HG02973 (cell line): Measurements from ENCODE around the gene ACER3.
"Not testable (repeated sequence)": the region's sequence is repeated elsewhere in the genome, so short reads cannot be mapped to it uniquely, and the experiment has no call there.

Experiments used
- ATAC-seq: cut with Tn5 transposase; IDR thresholded peaks from one replicate; pipeline ENCODE4 v1.9.1; 2021; ENCODE audit warnings: moderate library complexity; ENCODE audit not compliant: unreplicated experiment

The ACER3 gene

DNA sequence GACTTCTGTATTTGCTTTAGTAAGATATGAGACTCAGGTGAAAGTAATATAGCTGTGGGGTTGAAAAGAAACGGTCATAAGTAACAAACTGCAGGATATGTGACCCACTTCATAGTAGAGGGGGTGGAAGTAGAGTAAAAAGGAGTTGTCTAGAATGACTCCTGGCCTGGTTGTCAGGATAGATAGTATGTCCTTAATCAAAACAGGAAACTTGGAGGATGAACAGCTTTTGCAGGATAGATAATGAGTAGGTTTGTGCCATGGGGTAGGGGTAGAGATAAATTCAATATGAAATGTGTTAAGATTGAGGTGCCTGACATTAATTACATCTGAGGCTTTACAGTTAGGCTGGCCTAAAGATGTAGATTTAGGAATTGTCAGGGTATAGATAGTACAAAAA, 126.5 kb downstream of the ACER3 start:
- ATAC-seq: no peak

DNA sequence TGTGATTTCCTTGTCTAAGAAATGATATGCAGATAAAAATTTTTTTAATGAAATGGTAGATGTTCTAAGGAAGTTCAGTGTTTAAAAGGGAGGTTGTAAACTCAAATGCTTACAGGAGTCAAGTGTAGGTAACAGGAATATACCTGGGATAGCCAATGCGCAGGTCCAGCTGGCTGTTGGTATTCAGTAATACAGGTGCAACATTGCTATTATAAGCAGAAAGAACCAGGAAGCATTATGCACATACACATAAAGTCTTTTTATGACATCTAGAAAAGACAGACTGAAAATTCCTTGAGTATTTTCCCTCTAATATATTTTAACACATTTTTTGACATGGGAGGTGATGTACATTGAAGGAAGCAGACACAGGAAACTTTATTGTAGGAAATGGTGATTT, 129.9 kb downstream of the ACER3 start:
- ATAC-seq: no peak

GRCh38 chr11:76995081-76995576, 134.4 kb downstream of the ACER3 start:
- no peak for ATAC-seq

GRCh38 chr11:76997512-76997911, 136.8 kb downstream of the ACER3 start:
- ATAC-seq: no peak

GRCh38 chr11:76999597-76999996, 138.9 kb downstream of the ACER3 start:
- no peak for ATAC-seq

- no peak for ATAC-seq
Observed at GRCh38 chr11:77001613-77002012, 140.9 kb downstream of the ACER3 start.

- no peak for ATAC-seq
Observed at GRCh38 chr11:77002776-77003175, 142.1 kb downstream of the ACER3 start.

GRCh38 chr11:77003963-77004362, 143.2 kb downstream of the ACER3 start:
- no peak for ATAC-seq

- ATAC-seq: no peak
Observed at GRCh38 chr11:77009533-77010160, 148.9 kb downstream of the ACER3 start.

- ATAC-seq: no peak
Observed at GRCh38 chr11:77014669-77015068, 154.0 kb downstream of the ACER3 start.

GRCh38 chr11:77018396-77018924, 157.7 kb downstream of the ACER3 start:
- not testable (repeated sequence) for ATAC-seq

DNA sequence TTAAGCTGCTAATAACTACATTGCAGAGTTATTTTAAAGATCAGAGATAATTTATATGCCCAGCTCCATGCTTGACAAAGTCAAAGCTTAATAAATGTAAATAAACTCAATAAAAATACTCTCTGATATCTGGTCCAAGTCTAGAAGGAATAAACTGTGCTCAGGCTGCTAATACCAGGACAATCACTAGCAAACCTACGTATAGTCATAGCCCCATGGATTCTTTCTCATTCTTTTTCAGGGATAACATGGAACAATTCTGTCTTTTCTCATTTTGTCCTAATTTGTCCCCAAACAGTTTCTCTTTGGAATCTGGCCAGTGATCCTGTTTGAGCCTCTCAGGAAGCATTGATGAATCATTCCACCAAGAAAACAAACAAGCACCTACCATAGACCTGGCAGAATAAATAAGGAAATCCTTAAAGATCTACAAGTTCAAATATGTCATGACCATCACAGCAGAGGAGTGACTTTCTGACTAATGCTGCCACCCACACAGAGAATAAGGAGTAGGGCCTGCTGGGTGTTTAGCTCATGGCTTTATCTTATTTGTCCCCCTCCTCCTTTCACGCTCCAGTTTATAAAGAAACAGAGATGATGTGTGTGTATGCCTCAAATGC, 159.4 kb downstream of the ACER3 start:
- no peak for ATAC-seq

- ATAC-seq: no peak
Observed at GRCh38 chr11:77020734-77021133, 160.0 kb downstream of the ACER3 start.

- ATAC-seq: no peak
Observed at GRCh38 chr11:77024745-77025144, 164.0 kb downstream of the ACER3 start.

DNA sequence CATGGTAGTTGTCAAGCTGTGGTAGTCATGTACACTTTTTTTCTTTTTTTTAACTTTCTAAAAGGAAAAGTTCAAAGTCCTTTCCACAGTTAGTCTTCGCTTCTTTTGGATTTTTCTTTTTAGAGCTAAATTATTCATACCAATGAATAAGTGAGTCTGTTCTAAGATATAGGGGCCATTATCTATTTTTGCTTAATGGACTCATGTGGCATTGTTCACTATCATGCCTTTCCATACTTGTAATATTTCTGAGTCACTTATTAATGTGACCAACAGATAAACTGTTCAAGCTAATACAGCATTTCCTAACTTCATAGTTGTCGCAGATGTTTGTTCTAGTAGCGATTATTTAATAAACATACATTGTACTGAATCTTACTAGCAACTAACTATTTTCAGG, 165.5 kb downstream of the ACER3 start:
- ATAC-seq: no peak

DNA sequence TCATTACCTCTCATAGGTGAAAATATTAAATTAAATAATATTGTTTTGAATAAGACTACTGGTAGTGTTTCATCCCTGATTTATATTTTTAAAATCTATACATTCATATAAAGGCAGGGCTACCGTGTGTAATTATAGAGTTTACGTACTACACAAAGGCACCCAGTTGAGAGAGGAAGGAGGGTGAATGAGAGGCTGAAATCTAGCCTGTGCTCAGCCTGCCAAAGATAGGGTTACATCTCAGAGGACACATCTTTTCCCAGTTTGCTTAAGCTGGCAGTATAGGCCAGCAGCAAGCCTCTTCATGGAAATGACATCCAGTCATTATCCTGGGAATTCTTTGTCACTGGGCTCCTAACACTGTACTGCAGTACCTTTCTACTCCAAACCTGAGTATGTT, 166.0 kb downstream of the ACER3 start:
- ATAC-seq: no peak

DNA sequence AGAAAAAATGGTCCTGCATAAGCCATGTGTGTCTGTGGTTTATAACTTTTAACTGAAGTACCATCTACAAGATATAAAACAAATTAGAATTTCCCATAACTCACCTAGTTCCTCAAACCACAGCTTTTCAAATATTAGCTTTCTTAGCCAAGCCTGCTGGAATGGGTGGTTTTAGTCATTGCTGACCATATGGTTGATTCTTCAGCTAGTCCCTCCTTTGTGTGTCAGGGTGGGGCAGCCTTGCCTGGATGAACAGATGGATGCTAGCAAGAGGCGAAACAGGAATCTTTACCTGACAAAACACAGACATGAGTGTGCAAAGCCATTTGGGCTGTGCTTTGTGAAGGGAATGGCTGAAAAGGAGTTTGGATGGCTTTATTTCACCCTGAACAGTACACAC, 166.6 kb downstream of the ACER3 start:
- no peak for ATAC-seq

- no peak for ATAC-seq
Observed at GRCh38 chr11:77029829-77030228, 169.1 kb downstream of the ACER3 start.

GRCh38 chr11:77030834-77031414, 170.2 kb downstream of the ACER3 start:
- ATAC-seq: no peak

DNA sequence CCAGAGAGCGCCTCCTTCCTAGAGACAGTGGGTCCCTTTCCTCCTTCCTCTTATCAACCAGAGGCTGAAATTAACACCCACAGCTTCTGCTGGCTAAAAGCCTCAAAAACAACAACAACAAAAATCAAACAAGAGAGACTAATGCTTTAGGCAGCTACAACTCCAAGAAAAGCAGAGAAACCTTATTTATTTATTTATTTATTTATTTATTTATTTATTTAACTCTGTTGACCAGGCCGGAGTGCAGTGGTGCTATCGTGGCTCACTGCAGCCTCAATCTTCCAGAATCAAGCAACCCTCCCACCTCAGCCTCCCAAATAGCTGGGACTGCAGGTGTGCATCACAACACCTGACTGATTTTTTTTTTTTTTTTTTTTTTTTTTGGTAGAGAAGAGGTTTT, 170.9 kb downstream of the ACER3 start:
- no peak for ATAC-seq

- ATAC-seq: no peak
Observed at GRCh38 chr11:77035039-77035438, 174.3 kb downstream of the ACER3 start.

GRCh38 chr11:77035580-77035979, 174.9 kb downstream of the ACER3 start:
- no peak for ATAC-seq
